Measurements from ENCODE around the gene ZNF385D. TPM values are rescaled to one million over a fixed set of nuclear protein-coding genes. Genes with fewer than 3 reads are reported as not detected.
"Not testable (repeated sequence)": the region's sequence is repeated elsewhere in the genome, so short reads cannot be mapped to it uniquely, and the experiment has no call there.

The ZNF385D gene
- total RNA-seq, 1 donor from 2014 or later = 42.9 TPM

DNA sequence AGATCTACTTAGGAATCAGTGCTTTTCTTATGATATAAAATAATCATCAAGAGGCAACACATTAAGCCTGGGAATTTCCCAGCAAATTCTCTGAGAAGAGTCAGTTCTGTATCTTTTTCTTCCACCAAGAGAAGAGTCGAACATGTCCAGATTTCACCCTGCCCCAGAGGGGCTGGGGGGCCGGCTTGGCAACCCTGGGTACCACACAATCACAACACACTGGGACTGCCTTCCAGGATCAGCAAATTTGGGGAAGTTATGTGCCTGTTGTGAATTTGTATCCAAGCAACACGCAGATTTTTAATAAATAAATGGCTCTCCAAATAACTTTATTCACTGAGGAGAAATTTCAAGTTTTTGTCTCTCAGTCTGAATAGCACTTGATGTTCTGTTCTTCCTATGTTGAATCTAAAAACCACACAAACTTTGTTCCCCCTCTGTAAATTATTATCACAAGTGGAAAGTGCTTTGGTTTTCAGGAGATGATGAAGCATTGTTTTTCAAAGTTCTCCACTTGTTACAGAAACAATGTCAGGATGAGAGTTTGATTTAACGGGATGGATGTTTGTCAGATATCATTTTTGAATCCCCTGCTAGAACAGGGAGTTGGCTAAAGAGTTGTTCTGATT lies 357.2 kb downstream of the ZNF385D start:
- Mint-ChIP-seq H3K4me3 (ENCODE audit: unreplicated experiment) (no peak overlapping the region), H3K9me3 (ENCODE audit: unreplicated experiment) (peaks cover 2% of the 10 kb centered on the region), H3K4me1 (ENCODE audit: low read depth, unreplicated experiment) (no peaks in the 10 kb centered on the region), H3K27me3 (ENCODE audit: unreplicated experiment) (no peaks in the 10 kb centered on the region), H3K36me3 (ENCODE audit: unreplicated experiment) (no peaks in the 10 kb centered on the region), H3K27ac (ENCODE audit: unreplicated experiment) (no peak overlapping the region)
- DNase-seq = no peak
- TF ChIP-seq, protein P1, sequence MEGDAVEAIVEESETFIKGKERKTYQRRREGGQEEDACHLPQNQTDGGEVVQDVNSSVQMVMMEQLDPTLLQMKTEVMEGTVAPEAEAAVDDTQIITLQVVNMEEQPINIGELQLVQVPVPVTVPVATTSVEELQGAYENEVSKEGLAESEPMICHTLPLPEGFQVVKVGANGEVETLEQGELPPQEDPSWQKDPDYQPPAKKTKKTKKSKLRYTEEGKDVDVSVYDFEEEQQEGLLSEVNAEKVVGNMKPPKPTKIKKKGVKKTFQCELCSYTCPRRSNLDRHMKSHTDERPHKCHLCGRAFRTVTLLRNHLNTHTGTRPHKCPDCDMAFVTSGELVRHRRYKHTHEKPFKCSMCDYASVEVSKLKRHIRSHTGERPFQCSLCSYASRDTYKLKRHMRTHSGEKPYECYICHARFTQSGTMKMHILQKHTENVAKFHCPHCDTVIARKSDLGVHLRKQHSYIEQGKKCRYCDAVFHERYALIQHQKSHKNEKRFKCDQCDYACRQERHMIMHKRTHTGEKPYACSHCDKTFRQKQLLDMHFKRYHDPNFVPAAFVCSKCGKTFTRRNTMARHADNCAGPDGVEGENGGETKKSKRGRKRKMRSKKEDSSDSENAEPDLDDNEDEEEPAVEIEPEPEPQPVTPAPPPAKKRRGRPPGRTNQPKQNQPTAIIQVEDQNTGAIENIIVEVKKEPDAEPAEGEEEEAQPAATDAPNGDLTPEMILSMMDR (IDR thresholded peaks at IDR 0.05; ENCODE audit: partially characterized antibody, unreplicated experiment) = no peak

DNA sequence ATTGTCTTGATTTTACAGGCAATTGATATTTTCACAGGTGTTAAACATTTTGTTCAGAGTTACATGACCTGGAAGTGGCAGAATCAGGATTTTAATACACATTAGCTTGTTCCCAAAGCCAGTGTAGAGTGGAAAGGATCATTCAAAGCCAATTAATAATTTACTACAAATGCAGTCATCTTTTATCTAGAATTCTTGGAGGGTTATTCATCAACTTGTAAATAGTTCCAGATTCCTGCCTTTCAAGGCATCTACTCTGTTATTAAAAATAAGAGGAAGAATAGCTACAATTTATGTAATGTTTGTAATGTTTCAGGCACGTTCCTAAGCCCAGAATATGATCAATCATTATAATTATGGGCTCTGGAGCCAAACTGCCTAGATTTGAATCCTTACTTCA lies 358.5 kb downstream of the ZNF385D start:
- H3K27ac Mint-ChIP-seq (ENCODE audit: unreplicated experiment) = no peak overlapping the region
- no peaks in the 10 kb centered on the region for H3K27me3 Mint-ChIP-seq (ENCODE audit: unreplicated experiment)
- no peaks in the 10 kb centered on the region for H3K4me1 Mint-ChIP-seq (ENCODE audit: low read depth, unreplicated experiment)

DNA sequence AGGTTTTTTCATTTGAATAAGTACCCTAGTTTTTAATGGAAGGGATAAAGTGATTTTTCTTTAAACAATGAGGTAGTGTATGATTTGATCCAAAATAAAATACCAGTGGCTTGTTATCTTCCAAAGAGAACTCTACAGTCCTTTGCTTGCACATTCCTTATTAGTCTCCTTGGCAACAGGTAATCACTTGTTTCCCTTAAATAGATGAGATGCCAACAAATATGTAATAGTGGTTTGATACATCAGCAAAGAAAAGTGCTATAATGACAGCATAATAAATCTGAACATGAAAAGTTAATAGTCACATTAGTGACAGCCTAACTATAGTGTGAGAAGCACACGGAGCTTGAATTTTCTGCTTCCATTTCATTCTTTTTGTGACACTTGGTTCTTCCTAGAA lies 360.2 kb downstream of the ZNF385D start:
- Mint-ChIP-seq H3K27me3 (ENCODE audit: unreplicated experiment) (no peaks in the 10 kb centered on the region), H3K27ac (ENCODE audit: unreplicated experiment) (no peak overlapping the region), H3K9me3 (ENCODE audit: unreplicated experiment) (peaks cover 10% of the 10 kb centered on the region), H3K36me3 (ENCODE audit: unreplicated experiment) (peaks cover 4% of the 10 kb centered on the region), H3K4me3 (ENCODE audit: unreplicated experiment) (no peak overlapping the region), H3K4me1 (ENCODE audit: low read depth, unreplicated experiment) (no peaks in the 10 kb centered on the region)
- TF ChIP-seq, protein P1 (IDR thresholded peaks at IDR 0.05; ENCODE audit: partially characterized antibody, unreplicated experiment) = no peak
- DNase-seq = no peak

More for the DNA sequence above, 358.5 kb downstream of the ZNF385D start:
- no peak for DNase-seq
- Mint-ChIP-seq H3K9me3 (ENCODE audit: unreplicated experiment) (peaks cover 3% of the 10 kb centered on the region), H3K4me3 (ENCODE audit: unreplicated experiment) (no peak overlapping the region), H3K36me3 (ENCODE audit: unreplicated experiment) (peaks cover 4% of the 10 kb centered on the region)
- TF ChIP-seq, protein P1 (IDR thresholded peaks at IDR 0.05; ENCODE audit: partially characterized antibody, unreplicated experiment) = no peak

DNA sequence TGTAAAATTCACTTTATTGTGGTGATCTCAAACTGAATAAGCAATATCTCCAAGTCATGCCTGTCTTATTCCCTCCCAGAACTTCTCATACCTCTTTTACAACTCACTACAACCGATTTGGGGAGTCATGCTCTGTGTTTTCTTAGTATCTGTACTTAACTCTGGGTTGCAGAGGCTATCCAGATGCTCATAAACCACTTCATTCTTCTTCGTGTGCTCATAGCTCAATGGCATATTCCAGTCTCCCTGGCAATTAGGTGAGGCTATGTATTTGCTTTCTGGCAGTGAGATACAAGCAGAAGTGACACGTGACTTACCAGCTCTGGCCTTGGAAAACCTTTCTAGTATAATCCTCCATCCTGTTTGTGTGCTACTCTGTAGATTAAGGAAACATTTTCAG lies 360.9 kb downstream of the ZNF385D start:
- H3K9me3 Mint-ChIP-seq (ENCODE audit: unreplicated experiment) = peaks cover 10% of the 10 kb centered on the region
- no peaks in the 10 kb centered on the region for H3K27me3 Mint-ChIP-seq (ENCODE audit: unreplicated experiment)
- H3K27ac Mint-ChIP-seq (ENCODE audit: unreplicated experiment) = no peak overlapping the region
- TF ChIP-seq, protein P1 (IDR thresholded peaks at IDR 0.05; ENCODE audit: partially characterized antibody, unreplicated experiment) = no peak
- DNase-seq = no peak
- H3K36me3 Mint-ChIP-seq (ENCODE audit: unreplicated experiment) = peaks cover 4% of the 10 kb centered on the region
- no peaks in the 10 kb centered on the region for H3K4me1 Mint-ChIP-seq (ENCODE audit: low read depth, unreplicated experiment)
- no peak overlapping the region for H3K4me3 Mint-ChIP-seq (ENCODE audit: unreplicated experiment)

DNA sequence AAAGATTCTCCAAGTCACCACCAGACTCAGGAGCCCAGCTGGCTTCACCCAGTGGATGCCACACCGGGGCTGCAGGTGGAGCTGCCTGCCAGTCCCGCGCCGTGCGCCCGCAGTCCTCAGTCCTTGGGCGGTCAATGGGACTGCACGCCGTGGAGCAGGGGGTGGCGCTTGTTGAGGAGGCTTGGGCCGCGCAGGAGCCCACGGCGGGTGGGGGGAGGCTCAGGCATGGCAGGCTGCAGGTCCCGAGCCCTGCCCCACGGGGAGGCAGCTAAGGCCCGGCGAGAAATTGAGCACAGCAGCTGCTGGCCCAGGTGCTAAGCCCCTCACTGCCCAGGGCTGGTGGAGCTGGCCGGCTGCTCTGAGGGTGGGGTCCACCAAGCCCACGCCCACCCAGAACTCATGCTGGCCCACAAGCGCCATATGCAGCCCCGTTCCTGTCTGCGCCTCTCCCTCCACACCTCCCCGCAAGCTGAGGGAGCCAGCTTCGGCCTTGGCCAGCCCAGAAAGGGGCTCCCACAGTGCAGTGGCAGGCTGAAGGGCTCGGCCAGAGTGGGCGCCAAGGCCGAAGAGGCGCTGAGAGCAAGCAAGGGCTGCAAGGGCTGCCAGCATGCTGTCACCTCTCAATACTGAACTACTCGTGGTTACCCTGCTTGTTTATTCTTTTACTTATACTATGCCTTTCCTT lies 363.7 kb downstream of the ZNF385D start:
- H3K4me1 Mint-ChIP-seq (ENCODE audit: low read depth, unreplicated experiment); H3K27me3 Mint-ChIP-seq (ENCODE audit: unreplicated experiment); DNase-seq; H3K27ac Mint-ChIP-seq (ENCODE audit: unreplicated experiment); H3K4me3 Mint-ChIP-seq (ENCODE audit: unreplicated experiment); H3K9me3 Mint-ChIP-seq (ENCODE audit: unreplicated experiment); H3K36me3 Mint-ChIP-seq (ENCODE audit: unreplicated experiment): not testable (repeated sequence)

DNA sequence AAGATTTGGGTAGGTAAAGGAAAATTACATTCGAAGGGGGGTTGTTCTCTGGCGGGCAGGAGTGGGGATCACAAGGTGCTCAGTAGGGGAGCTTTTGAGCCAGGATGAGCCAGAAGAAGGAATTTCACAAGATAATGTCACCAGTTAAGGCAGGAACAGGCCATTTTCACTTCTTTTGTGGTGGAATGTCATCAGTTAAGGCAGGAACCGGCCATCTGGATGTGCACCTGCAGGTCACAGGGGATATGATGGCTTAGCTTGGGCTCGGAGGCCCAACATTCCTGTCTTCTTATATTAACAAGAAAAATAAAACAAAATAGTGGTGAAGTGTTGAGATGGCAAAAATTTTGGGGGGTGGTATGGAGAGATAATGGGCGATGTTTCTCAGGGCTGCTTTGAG lies 373.0 kb downstream of the ZNF385D start:
- not testable (repeated sequence) for H3K27ac Mint-ChIP-seq (ENCODE audit: unreplicated experiment); H3K27me3 Mint-ChIP-seq (ENCODE audit: unreplicated experiment); H3K4me3 Mint-ChIP-seq (ENCODE audit: unreplicated experiment); H3K36me3 Mint-ChIP-seq (ENCODE audit: unreplicated experiment); H3K4me1 Mint-ChIP-seq (ENCODE audit: low read depth, unreplicated experiment); DNase-seq; H3K9me3 Mint-ChIP-seq (ENCODE audit: unreplicated experiment)

Data from glutamatergic neuron (in vitro differentiated cells).